Activated B cell treated with CpG ODN at 0.5 μM for 24 hours (primary cell): Measurements from ENCODE around the gene SLC25A42. TPM values are rescaled to one million over a fixed set of nuclear protein-coding genes. Genes with fewer than 3 reads are reported as not detected.

Experiments used
- ATAC-seq: fragments of 200-7000 bp; cut with Tn5 transposase; one replicate; pipeline ENCODE4 v1.10.0; 2021; ENCODE audit warnings: low read depth, mild to moderate bottlenecking, moderate library complexity
- CTCF ChIA-PET: fragments of 350-600 bp; sonication (Branson Sonifier 250); formaldehyde crosslinking; loops from one replicate; lab custom pipeline; 2021; ENCODE audit warnings: antibody characterized with exemption; lab: Charles Lee
- POLR2A ChIA-PET: fragments of 350-600 bp; sonication (Branson Sonifier 250); formaldehyde crosslinking; loops from one replicate; lab custom pipeline; 2021; ENCODE audit warnings: antibody characterized with exemption; lab: Charles Lee
- DNase-seq: peaks from one replicate; pipeline ENCODE4 v3.0.0; 2022
- H3K27ac Mint-ChIP-seq: one replicate; pipeline ENCODE4 v1.8.0; 2020; ENCODE audit warnings: mixed read lengths
- H3K27me3 Mint-ChIP-seq: one replicate; pipeline ENCODE4 v1.8.0; 2021; ENCODE audit warnings: mixed read lengths
- H3K36me3 Mint-ChIP-seq: one replicate; pipeline ENCODE4 v1.8.0; 2021; ENCODE audit warnings: low read depth, mixed read lengths
- H3K4me1 Mint-ChIP-seq: one replicate; pipeline ENCODE4 v1.8.0; 2021; ENCODE audit warnings: mixed read lengths
- H3K4me3 Mint-ChIP-seq: one replicate; pipeline ENCODE4 v1.8.0; 2020; ENCODE audit warnings: mild to moderate bottlenecking, mixed read lengths
- H3K9me3 Mint-ChIP-seq: one replicate; pipeline ENCODE4 v1.8.0; 2020; ENCODE audit warnings: mixed read lengths
- CTCF ChIP-seq: fragments of 200-600 bp; IDR thresholded peaks from one replicate; pipeline ENCODE4 v1.8.0; 2022; ENCODE audit warnings: antibody characterized with exemption, mild to moderate bottlenecking
- intact Hi-C: fragments of 100-400 bp; cut with micrococcal nuclease; formaldehyde crosslinking; loops from one replicate; pipeline ENCODE4 v1.15.1; 2024
- total RNA-seq: library from RNA; stranded (reverse); gene quantifications from 2 replicates; pipeline ENCODE4 v1.2.3, GENCODE V29; 2022

SLC25A42 gene
- total RNA-seq, 1 donor from 2014 or later, result 17.5 TPM

- ATAC-seq, result peak; percentile 56
- POLR2A ChIA-PET, result interaction anchor here (0.6 to 4.7 kb wide), 6 partner anchors 12 to 1384 kb away, joined by 3 to 48 read pairs (median 4); partner anchors contain the start of genes BORCS8 and MEF2B
These were observed 91.9 kb downstream of the SLC25A42 start for GRCh38 chr19:19155495-19156219.

GRCh38 chr19:19157808-19158207, 94.0 kb downstream of the SLC25A42 start:
- Mint-ChIP-seq H3K9me3 (peaks cover 4% of the 10 kb centered on the region), H3K4me3 (no peak overlapping the region), H3K27ac (no peak overlapping the region), H3K4me1 (peaks cover 57% of the 10 kb centered on the region), H3K36me3 (peaks cover 13% of the 10 kb centered on the region), H3K27me3 (no peaks in the 10 kb centered on the region)
- DNase-seq, result no peak
- ATAC-seq, result no peak
- ChIA-PET CTCF (interaction anchor here (0.7 to 7.5 kb wide), 5 partner anchors 10 to 18 kb away, joined by 3 to 53 read pairs (median 4); partner anchors contain the start of gene MEF2B), POLR2A (interaction anchor here (4.7 kb wide), 1 partner anchor 12 kb away, joined by 48 read pairs; the partner anchor contains the start of gene MEF2B)
- TF ChIP-seq CTCF, result no peak
- intact Hi-C loops, result no loop called here

More at GRCh38 chr19:19155495-19156219, 91.9 kb downstream of the SLC25A42 start:
- Mint-ChIP-seq H3K4me3 (peak overlapping the region; percentile 57), H3K27me3 (no peaks in the 10 kb centered on the region), H3K9me3 (peaks cover 4% of the 10 kb centered on the region), H3K4me1 (peaks cover 62% of the 10 kb centered on the region), H3K36me3 (peaks cover 13% of the 10 kb centered on the region), H3K27ac (peak overlapping the region; percentile 74)
- no peak for TF ChIP-seq CTCF
- CTCF ChIA-PET, result interaction anchor here (0.7 to 7.5 kb wide), 4 partner anchors 10 to 332 kb away, joined by 3 to 53 read pairs (median 7); partner anchors contain the start of gene MEF2B
- DNase-seq, result no peak
- intact Hi-C loops, result loop anchor here (1.0 kb wide), 1 partner anchor 15 kb away; the partner anchor contains the start of gene MEF2B

GRCh38 chr19:19159534-19159933, 95.7 kb downstream of the SLC25A42 start:
- POLR2A ChIA-PET, result interaction anchor here (0.8 to 2.6 kb wide), 8 partner anchors 8 to 94 kb away, joined by 3 to 27 read pairs (median 6); partner anchors contain the start of genes MEF2B and NR2C2AP
- Mint-ChIP-seq H3K4me1 (peaks cover 56% of the 10 kb centered on the region), H3K36me3 (peaks cover 13% of the 10 kb centered on the region), H3K27me3 (no peaks in the 10 kb centered on the region), H3K4me3 (no peak overlapping the region), H3K27ac (peak overlapping the region; percentile 35), H3K9me3 (peaks cover 4% of the 10 kb centered on the region)
- DNase-seq (no peak), ATAC-seq (no peak)
- TF ChIP-seq CTCF, result no peak
- intact Hi-C loops, result no loop called here
- CTCF ChIA-PET, result interaction anchor here (1.4 to 7.5 kb wide), 2 partner anchors 14 to 15 kb away, joined by 7 to 53 read pairs; no protein-coding TSS in a partner anchor

GRCh38 chr19:19160461-19161035, 96.8 kb downstream of the SLC25A42 start:
- peak overlapping the region; percentile 55 for H3K4me3 Mint-ChIP-seq
- intact Hi-C loops, result loop anchor here (1.0 kb wide), 3 partner anchors 9 to 14 kb away; partner anchors contain the start of gene MEF2B
- ChIA-PET CTCF (interaction anchor here (7.5 kb wide), 1 partner anchor 14 kb away, joined by 53 read pairs; no protein-coding TSS in a partner anchor), POLR2A (interaction anchor here (0.8 to 2.6 kb wide), 9 partner anchors 9 to 732 kb away, joined by 3 to 27 read pairs (median 7); partner anchors contain the start of genes BORCS8, MEF2B and NR2C2AP)
- DNase-seq (peak; percentile 65), ATAC-seq (peak; percentile 78)
- H3K4me1 Mint-ChIP-seq, result peaks cover 50% of the 10 kb centered on the region
- H3K36me3 Mint-ChIP-seq, result peaks cover 8% of the 10 kb centered on the region
- peaks cover 3% of the 10 kb centered on the region for H3K9me3 Mint-ChIP-seq
- H3K27ac Mint-ChIP-seq, result peak overlapping the region; percentile 77
- TF ChIP-seq CTCF, result no peak
- no peaks in the 10 kb centered on the region for H3K27me3 Mint-ChIP-seq
